C4-2B (cell line): ENCODE results near the gene MAPKBP1.

Source experiments
- CTCF ChIP-seq: fragments of 450-650 bp; conservative IDR thresholded peaks from 2 replicates; pipeline ENCODE4 v1.5.1; 2017; ENCODE audit warnings: mild to moderate bottlenecking
- ZFX ChIP-seq: fragments of 450-650 bp; IDR thresholded peaks from 2 replicates; pipeline ENCODE4 v1.6.1; 2017

GRCh38 chr15:41868321-41868720, 94.0 kb downstream of the MAPKBP1 start:
- TF ChIP-seq CTCF (no peak), ZFX (no peak)
